Measurements from ENCODE around the gene MRPL48.
"Not testable (repeated sequence)": the region's sequence is repeated elsewhere in the genome, so short reads cannot be mapped to it uniquely, and the experiment has no call there.

The MRPL48 gene

DNA sequence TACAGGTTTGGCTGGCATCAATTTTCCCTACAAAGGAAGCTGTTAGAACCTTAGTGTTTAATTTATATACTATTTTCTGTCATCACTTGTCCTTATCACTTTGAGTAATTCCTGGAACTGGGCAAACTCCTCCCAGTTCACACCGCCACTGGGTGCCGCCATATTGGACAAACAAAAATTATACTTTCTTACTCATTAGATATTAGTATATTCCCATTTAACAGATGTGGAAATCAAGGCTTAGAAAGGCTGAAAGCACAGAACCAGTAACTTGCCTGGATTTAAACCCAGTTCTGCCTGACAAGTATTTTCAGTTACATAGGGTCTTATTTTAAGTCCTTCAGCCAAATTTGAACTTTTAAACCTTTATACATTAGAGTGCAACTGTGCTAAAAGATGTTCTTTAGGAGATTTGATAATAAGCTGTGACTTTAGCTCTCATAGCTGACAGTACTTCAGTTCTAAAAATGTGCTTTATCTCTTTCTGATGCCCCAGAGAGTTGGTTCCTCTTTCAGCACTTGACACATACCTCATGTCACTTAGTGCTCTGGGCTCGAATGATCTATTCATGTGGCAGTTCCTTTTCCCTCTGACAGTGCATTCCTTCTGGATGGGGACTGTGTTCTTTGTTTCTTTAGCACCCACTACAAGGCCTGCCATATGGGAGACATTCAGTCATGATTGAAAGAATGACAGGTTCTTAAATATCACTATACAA, 63.5 kb downstream of the MRPL48 start:
- no peak for DNase-seq

DNA sequence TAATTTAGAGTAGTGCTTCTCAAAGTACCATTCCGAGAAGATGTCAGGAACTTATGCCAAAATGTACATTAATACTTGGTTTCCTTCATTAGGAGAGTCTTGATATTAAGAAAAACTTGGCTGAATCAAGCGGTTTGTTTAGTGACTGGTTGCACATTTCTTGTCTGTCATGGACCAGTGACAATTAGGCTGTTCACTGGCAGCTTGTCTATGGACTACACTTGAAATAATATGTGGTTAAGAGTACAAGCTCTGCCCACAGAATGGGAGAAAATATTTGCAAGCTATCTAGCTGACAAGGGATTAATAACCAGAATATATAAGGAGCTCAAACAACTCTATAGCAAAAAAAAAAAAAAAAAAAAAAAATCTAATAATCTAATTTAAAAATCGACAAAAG, 64.4 kb downstream of the MRPL48 start:
- DNase-seq, result no peak

DNA sequence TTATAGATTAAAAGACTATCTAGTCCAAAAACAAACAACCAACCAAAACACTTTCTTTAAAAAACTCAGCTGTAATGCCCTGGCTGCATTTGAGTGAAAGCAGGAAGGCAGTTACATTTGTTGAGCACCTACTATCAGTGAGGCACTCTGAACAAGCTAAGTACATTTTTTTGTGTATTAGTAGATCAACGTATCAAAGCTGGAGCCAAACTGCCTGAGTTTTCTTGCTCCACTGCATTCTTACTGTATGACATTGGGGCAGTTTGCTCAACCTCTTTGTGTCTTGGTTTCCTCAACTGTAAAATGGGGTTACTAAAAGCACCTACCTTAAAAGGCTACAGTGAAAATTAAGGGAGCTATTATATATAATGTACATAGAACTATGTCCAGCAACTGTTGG, 67.0 kb downstream of the MRPL48 start:
- peak; percentile 12 for DNase-seq

DNA sequence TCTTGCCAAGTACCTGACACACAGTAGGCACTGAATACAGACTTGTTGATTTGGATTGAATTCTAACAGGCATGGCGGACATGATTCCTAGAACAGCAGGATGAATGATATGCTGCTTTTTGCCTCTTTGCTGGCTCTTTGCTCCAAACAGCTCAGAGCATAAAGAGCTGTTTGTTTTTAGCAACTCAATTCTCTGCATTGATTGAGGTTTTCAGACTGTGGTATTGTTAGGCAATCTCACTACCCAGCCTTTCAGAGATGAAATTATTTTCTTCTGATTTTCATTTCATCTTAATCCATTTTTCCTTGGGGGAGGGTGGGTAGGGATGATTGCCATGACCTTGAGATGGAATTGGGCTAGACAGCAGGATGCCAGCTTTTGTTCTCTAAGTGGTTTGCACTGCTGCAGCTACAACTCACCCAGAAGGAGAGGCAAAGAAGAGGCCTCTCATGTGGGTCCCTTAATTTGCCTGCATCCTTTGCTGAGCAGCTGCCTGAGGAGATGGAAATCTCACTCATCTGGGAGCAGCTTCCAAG, 68.4 kb downstream of the MRPL48 start:
- DNase-seq, result no peak

DNA sequence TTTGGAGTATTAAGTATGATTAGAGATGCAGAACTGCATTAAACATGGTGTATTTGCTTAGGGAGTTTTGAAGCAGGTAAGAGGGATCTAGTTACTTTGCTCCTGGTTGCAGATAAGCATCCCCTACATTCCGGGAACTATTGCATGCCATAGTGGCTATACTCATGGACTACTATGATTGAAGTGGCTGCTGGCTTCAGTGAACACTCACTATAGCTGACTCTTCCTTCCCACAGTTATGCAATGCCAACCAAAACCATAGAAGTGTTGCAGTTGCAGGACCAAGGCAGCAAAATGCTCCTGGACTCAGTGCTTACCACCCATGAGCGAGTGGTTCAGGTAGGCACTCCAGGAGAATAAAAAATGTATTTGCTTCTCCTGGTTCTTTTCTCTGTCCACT, 72.0 kb downstream of the MRPL48 start:
- no peak for DNase-seq

DNA sequence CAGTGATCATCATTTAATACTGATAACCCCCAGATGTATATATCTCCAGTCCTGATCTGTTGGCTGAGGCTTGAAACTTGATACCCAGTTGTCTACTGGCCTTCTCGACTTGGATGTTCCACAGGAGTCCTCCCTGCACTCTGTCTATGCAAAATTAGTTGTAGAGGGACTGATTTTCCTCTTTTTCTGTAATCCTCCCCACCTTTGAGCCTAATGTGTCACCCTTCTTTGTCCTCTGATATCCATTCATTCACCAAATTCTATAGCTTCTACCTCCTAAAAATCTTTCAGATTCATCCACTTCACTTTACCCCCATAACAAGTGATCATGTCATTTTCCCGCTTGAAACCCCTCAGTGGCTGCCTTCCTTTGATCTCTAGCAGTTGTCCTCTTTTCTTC, 72.5 kb downstream of the MRPL48 start:
- no peak for DNase-seq

DNA sequence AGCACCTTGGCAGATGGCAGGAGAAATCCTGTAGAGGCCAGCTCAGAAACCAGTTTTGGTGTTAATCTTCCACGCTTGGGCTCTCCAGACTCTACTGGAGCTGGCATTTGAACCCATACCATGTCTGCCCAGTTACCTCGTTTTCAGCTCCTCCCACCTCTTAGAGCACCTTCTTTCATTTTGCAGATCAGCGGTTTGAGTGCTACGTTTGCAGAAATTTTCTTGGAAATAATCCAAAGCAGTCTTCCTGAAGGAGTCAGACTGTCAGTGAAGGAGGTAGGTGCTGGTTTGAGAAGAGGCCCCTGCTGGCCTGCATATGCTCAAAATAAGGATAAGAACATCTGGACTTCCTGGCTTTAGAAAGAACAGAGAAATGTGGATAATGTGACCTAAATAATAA, 75.3 kb downstream of the MRPL48 start:
- DNase-seq, result no peak

DNA sequence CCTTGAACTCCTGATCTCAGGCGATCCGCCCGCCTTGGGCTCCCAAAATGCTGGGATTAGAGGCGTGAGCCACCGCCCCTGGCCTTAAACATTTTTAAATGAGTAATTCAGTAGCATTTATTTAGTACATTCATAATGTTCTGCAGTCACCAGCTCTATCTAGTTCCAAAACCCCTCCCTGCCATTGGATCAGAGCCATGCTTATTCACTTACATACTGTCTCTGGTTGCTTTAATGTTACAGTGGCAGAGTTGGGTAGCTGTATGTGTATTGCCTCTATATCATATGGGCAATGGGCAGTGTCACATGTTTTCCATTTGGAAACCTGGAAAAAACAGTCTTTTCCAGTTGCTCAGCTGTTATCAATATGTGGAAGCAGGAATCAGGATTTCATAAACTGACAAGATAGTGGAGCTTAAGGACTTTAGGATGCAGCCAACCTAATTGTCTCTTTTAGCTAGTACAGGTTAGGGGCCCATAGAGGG, 78.5 kb downstream of the MRPL48 start:
- DNase-seq, result peak; percentile 76

DNA sequence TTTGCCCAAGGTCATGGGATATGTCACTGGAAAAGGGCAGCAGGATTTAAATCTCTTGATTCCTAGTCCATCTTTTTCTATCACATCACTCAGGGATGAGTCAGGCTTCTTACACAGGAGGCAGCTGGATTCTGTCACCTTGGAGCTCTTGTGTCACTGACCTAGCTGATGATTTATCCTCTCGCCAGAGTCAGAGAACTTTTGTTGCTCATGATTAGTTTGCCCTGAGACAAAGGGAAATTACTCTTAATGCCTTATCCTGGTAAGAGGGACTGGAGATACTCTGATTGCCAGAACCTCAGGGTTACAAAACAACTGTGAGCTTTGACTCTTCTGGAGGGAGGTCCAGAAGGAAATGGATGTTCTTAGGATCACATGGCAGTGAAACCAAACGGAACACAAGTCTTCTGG, 78.9 kb downstream of the MRPL48 start:
- peak; percentile 89 for DNase-seq

DNA sequence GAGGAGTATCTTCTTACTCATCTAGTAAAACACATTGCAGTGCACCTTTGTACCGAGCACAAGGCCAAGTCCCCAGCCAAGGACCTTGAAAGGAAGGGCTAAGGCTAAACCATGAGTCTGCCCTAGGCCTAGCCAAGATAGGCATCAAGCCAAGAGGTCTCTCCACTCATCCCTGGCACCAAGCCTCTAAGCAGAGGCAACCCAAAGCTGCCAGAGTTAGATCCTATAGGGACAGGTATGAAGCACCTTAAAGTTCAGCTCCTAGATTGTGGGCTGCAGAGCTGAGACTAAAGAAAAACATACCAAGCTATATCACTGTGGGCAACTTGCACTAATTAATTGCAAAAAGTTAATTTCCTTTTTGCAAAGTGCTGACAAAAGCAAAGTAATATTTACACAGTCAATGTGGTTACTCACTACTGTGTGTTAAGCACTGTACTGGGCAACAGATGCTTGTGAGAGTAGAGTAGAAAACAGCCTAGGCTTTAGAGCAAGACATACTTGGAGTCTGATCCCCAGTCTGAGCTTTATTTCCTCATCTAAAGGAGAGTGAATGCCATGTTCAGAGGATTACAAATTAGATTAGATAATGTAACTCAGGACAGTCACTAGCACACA, 81.8 kb downstream of the MRPL48 start:
- DNase-seq, result no peak

DNA sequence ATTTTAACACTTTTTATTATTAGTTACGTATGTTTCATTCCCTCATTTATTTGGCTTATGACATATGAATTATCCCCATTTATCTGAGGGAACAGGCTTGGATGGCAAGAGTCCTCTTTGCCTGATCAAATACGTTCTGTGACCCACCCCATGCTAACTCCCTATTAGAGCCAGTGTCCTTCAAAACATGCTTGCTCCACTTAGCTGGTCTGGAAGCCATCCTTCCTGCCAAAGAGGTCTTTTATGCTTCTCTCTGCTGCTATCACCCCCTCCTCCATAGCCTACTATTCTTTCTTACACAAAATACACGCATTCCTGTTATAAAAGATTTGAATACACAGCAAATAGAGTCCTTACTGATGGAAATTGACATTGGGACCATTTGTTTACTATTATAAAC, 82.6 kb downstream of the MRPL48 start:
- DNase-seq, result no peak

DNA sequence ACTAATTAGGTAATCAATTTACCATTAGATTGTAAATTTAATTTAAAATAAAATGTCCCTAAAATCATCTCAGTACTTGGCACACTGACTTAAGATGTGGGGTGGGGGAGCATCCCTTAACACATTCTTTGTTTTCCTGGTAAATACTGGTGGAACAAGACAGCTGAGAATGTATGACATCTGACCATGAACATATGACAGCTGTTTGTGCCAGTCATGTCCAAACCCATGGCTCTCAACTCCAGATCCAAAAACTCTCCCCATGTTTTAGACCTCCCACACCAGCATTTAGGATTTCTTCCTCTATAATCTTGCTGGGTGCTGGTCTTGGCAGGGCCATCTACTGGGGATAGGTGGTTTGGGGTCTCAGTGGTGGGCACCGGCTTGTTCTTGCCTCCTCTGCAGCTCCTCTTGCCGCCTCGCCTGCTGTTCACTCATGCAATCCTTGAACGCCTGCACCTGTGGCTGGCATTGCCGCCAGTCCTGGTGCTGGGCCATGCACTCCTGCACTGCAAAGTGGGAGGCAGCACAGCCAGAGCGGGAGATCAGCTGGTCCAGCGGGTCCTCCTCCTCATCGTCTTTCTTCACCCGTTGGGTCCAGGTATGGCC, 85.2 kb downstream of the MRPL48 start:
- no peak for DNase-seq

DNA sequence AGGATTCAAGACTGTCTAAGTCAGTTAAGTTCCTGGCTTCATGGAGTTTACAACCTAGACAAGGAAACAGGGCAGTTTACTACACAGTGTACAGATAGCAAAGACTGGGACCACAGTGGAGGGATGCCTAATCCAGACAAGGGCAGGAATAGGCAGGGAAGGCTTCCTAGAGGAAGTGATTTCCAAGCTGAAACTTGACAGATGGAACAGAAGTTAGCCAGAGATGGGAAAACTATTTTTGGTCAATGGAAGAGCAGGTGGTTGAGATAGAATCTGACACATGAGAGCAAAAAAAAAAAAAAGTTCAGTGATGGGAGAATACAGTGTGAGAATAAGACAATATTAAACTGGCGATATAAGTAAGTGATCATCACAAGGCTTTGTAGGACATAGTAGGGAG, 87.7 kb downstream of the MRPL48 start:
- DNase-seq, result no peak

DNA sequence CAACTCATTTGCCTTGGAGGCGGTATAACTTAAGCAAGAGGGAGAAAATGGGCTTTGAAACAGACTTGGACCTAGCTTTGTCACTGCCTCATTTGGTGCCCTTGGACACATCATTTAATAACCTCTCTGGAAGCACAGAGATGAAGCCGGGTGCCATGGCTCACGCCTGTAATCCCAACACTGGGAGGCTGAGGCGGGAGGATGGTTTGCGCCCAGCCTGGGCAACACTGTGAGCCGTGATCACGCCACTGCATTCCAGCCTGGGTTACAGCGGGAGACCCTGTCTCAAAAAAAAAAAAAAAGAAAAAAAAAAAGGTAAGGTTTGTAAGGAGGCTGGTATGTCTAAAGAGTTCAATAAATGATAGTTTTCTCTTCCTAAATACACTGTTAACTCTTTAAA, 88.2 kb downstream of the MRPL48 start:
- no peak for DNase-seq

DNA sequence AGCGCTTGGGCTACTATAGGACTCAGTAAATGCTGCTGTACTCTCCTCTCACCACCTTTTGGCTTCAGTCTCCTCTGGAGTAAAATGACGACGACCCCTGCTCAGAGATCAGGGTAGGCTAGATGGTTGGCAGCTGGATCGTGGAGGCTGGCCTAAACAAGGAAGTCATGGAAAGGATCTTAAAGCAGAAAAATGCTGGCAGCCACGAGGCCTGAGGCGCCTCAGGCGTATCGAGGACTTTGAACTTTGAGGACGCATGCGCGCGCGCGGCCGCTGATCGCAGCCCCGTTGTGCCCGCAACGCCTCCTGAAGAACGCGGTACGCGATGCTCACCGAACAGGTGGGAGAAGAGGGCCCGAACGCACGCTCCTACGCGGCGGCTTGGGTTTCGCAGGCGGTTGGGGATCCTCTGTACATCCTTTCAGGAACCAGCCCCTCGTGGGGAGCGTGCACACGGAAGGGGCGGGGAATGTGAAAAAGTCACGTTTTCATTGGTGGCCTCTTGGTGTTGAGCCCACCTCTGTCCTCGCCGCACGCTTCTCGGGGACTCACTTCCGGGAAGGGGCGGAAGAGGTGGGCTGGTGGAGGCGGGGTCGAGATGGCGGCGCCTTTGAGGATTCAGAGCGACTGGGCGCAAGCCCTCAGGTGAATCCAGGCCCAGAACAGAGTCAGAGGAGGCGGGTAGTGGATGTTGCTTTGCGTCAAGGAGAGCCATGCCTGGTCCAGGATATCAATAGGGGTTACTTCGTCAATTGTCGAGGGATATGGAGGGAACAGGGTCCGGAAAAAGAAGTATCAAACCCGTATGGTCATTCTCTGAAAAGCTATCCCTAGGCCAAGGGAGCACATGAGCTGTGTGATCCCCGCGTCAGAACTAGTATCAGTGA, 89.0 kb downstream of the MRPL48 start, which contains the start of the genes COA4 and PAAF1:
TSS of gene COA4 (minus strand) at position 423 of the 887 bp plus-strand sequence. CDS start 3,468 bp downstream, outside the sequence.
TSS of gene PAAF1 (plus strand) at position 576 of the 887 bp plus-strand sequence. CDS start at position 599, 23 bp downstream.
- peak; percentile 96 for DNase-seq

DNA sequence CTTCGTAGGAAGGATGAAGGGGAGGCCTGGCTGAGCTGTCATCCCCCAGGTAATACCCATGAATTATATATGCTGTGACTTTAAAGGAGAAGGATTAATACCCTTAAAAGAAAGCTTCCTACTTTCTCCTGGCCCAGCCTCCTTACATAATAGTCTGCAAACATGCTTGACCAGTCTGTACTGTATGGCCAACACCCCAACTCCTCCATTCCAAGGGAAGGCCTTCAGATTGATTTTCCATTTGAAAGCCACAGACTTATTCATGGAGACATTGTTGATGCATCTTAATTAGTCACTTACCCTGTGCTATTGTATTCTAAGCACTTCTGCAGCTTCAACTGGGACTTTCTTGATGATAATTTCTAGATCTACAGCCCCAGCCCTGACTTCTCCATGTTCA, 91.1 kb downstream of the MRPL48 start:
- no peak for DNase-seq

DNA sequence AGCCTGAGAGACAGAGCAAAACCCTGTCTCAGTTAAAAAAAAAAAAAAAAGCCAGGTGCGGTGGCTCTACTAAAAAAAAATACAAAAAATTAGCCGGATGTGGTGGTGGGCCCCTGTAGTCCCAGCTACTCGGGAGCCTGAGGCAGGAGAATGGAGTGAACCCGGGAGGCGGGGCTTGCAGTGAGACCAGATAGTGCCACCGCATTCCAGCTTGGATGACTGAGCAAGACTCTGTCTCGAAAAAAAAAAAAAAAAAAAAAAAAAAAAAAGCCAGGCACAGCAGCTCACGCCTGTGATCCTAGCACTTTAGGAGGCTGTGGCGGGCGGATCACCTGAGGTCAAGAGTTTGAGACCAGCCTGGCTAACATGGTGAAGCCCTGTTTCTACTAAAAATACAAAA, 92.8 kb downstream of the MRPL48 start:
- DNase-seq, result not testable (repeated sequence)

DNA sequence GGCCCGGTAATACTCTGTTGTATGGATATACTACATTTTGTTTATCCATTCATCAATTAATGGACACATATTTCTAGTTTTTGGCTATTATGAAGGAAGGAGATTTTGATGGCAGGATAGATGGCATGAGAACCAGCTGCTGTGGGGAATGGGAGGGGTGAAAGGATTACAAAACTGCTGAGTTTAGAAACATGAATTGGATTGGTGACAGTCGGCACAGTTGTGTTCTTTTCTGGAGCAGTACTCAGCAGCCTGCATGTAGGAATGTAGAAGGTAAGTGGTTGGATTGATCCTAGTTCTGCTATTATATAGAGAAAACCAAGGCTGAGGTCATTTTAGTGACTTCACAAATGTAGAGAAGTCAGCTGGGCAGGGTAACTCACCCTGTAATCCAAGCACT, 96.2 kb downstream of the MRPL48 start:
- DNase-seq, result no peak

DNA sequence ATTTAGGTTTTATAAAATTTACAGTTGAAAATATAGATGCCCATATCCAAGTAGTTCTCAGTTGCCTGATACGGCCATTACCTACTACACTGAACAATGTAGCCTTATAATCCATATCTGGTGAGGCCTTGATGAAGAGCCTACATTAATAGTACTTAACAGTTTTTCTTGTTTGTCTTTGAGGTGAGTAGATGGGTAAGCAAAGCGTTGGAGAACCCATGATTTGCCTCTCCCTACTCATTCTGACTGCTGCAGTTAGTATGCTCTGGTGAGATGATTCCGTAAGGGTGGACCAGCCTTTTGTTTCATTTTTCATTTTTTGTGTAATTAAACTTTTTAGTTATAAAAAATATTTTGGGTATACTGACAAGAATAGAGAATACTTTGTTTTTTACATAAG, 100.6 kb downstream of the MRPL48 start:
- DNase-seq, result no peak

DNA sequence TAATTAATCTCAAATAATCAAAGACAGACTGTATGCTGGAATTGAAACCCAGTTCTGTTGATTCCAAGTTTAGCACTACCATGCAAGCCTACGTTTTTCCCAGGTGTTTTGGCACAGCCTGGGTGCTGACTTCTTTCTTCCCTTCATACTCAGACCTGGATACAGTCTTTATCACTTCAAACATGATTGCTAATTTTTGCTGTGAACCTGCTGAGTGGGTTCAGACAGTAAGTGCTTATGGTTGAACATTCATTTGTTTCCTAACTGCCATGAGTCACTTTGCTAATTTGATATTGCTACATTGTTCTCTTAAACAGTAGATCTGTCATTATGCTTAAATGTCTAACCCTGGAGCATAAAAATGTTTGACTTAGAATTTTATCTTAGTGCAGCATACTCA, 101.3 kb downstream of the MRPL48 start:
- DNase-seq, result no peak

DNA sequence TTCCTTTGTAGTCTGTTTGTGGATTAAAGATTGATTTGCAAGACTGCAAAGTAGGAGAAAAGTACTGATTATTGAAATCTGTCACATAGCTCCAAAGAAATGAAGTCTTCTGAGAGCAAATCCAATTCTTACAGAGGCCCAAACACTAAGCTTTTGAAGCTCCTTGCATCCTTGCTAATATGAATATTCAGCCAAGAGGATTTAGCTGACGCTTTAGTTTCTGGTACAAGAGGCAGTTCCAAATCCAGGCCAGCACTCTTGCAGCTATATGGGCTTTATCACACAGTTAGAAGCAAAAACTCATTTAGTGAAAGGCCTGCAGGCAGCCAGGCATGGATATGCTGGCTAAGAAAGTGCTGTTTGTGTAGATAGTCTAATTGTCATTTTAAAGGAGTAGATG, 101.9 kb downstream of the MRPL48 start:
- DNase-seq, result no peak

DNA sequence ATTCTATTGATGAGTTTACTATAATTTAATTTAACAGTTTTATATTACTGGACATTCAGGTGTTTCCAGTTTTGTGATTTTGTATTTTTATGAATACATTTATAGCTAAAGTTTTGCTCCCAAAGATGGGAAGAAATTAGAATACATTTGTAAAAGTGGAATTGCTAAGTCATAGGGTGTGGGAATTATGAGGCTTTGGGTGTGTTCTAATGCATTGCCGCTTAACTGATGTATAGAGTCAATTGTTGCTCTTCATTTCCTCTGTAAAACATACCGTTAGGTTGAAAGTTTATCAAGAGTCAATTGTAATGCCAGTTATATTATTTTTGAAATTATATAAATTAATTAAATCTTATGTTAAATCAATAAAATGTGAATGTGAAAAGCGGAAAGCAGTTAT, 105.4 kb downstream of the MRPL48 start:
- DNase-seq, result no peak

Data from fibroblast of upper back skin (primary cell).